Measurements from ENCODE around the gene GPR15LG.

GPR15LG gene

GRCh38 chr10:84193846-84194423, 20.3 kb downstream of the GPR15LG start:
- DNase-seq (ENCODE audit: low read depth), result no peak

DNA sequence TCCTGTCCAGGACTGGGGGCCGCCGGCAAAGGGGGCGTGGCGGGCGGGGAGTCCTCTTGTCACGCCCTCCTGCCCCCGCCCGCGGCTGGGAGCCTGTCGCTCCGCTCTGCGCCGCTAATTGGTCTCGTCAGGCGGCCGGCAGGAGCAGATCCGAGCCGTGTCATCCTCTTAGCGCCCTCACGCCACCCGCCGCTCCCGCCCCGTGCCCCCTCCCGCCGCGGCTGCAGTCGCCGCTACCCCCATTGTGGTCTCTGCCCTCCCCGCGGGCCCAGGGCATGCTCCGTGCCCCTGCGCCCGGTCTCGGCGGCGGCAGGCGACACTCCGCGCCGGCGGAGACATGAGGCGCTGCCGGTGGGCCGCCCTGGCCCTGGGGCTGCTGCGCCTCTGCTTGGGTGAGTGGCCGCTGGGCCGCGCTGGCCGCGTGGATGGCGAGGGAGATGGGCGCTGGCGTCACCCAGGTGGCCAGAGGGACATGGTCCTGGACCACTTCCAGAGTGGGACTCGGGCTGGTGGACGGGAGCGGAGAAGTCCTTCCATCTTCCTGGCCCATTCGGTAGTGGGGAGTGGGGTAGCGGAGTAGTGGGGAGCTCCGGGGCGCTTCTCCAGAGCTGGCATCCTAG, 20.9 kb downstream of the GPR15LG start, which contains the start of gene CDHR1:
Gene CDHR1 (plus strand): TSS at position 114 of the 620 bp plus-strand sequence. CDS start 224 bp downstream, at position 338.
- DNase-seq (ENCODE audit: low read depth), result peak; percentile 16

- no peak for DNase-seq (ENCODE audit: low read depth)
Observed at GRCh38 chr10:84195044-84195830, 21.6 kb downstream of the GPR15LG start.

DNA sequence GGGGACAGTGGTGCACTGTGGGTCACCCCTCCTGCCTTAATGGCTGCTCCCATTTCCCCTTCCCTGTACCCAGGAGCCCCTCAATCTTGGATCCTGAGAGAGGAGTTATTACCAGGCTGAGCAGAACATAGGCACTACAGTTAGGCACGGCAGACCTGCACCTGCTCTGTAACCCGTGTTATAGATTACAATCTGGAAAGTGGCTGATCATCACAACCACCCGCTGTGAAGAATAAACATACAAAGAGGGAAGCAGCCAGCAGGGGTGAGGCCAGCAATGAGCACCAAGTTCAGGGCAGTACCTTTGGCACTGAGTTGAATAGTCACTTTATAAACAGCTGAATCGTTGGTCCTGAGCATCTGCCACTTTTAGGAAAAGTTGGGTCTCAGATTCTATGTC, 22.5 kb downstream of the GPR15LG start:
- peak; percentile 4 for DNase-seq (ENCODE audit: low read depth)

GRCh38 chr10:84196941-84197340, 23.3 kb downstream of the GPR15LG start:
- no peak for DNase-seq (ENCODE audit: low read depth)

GRCh38 chr10:84197643-84198042, 24.0 kb downstream of the GPR15LG start:
- no peak for DNase-seq (ENCODE audit: low read depth)

GRCh38 chr10:84198206-84198915, 24.8 kb downstream of the GPR15LG start:
- DNase-seq (ENCODE audit: low read depth), result no peak

GRCh38 chr10:84200537-84201243, 27.1 kb downstream of the GPR15LG start:
- DNase-seq (ENCODE audit: low read depth), result no peak

GRCh38 chr10:84201244-84201606, 27.6 kb downstream of the GPR15LG start:
- DNase-seq (ENCODE audit: low read depth), result no peak

GRCh38 chr10:84201682-84202081, 28.1 kb downstream of the GPR15LG start:
- DNase-seq (ENCODE audit: low read depth), result no peak

DNA sequence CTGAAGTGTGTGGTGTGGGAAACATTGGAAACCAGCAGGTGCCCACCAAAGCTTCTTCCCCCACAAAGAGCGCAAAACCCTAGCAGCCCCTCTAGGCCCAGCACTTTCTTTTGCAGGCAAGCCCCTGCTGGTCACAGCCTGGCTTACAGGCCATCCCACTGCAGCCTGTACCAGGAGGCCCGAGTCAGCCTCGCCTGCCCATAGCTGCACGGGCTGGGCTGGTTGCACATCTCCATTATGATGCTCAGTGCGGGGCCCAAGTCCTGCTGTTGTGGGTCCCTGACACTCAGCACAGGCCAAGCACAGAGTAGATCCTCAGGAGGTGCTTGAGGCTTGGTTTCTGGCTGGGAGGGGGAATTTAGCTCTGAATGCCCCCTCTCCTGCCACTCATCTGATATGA, 28.7 kb downstream of the GPR15LG start:
- no peak for DNase-seq (ENCODE audit: low read depth)

- DNase-seq (ENCODE audit: low read depth), result peak; percentile 29
Observed at GRCh38 chr10:84204122-84204521, 30.5 kb downstream of the GPR15LG start.

DNA sequence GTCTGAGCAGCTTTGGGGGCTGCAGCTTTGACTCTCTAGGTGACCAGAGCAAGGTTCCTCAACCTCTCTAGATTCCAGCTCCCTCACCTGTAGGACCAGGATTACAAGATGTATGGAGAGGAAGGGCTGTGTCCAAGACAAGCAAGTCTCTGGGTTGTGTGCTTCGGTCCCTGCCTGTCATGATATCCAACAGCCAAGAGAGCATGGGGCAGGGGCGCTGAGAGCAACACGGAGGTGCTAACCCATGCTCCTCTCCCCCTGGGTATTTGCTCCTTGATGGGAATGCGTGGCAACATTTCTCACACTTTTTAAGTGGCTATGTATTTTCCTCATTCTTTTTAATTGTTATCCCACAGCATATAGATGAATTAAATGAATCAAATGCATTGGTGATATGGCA, 31.0 kb downstream of the GPR15LG start:
- no peak for DNase-seq (ENCODE audit: low read depth)

- DNase-seq (ENCODE audit: low read depth), result peak; percentile 60
Observed at GRCh38 chr10:84205049-84205852, 31.6 kb downstream of the GPR15LG start.

DNA sequence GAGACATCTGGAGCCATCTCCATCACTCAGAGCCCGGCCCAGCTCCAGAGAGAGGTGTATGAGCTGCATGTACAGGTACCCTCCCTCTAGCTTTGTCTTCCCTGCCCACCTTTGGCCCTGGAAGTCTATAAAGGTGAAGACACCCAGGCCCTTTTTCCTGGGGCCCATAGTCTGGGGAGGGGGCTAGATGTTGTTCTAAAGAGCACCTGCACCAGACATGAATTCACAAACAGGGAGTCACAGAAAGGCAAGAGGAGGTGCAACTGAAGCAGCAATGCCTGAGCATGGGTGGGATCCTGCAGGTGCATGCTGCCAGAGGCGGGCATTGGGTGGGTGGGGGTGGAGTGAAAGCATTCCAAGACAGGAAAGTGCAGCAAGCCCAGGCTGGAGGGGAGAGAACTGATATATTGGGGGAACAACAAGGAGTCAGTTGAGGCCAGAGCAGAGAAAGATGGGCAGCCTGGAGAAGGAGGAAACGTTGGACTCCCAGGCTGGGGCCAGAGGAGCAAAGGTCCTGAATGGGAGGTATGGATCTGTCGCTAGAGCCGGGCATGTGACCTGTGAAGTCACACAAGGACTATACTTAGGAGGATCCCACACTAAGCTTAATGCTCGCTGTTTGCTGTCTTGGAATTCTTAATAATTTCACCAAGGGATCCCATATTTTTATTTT, 32.4 kb downstream of the GPR15LG start:
- DNase-seq (ENCODE audit: low read depth), result no peak

GRCh38 chr10:84208023-84208422, 34.4 kb downstream of the GPR15LG start:
- no peak for DNase-seq (ENCODE audit: low read depth)

GRCh38 chr10:84211566-84211965, 38.0 kb downstream of the GPR15LG start:
- no peak for DNase-seq (ENCODE audit: low read depth)

GRCh38 chr10:84212014-84212413, 38.4 kb downstream of the GPR15LG start:
- DNase-seq (ENCODE audit: low read depth), result no peak

GRCh38 chr10:84213076-84213475, 39.5 kb downstream of the GPR15LG start:
- DNase-seq (ENCODE audit: low read depth), result no peak

DNA sequence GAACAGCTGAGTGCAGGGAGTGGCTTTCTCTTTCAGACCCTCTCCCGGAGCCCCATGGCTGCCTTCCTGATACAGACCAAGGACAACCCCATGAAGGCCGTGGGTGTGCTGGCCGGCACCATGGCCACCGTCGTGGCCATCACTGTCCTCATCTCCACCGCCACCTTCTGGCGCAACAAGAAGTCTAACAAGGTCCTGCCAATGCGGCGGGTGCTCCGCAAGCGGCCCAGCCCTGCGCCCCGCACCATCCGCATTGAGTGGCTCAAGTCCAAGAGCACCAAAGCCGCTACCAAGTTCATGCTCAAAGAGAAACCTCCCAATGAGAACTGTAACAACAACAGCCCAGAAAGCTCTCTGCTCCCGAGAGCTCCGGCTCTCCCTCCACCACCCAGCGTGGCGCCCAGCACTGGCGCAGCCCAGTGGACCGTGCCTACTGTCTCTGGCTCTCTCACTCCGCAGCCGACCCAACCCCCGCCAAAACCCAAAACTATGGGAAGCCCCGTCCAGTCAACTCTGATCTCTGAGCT, 40.5 kb downstream of the GPR15LG start:
- DNase-seq (ENCODE audit: low read depth), result no peak
